Midbrain (tissue), 1 donor: Measurements from ENCODE around the gene TSPAN18.

ENCODE experiments used
- DNase-seq: peaks from one replicate; lab custom pipeline; 2025; lab: John Stamatoyannopoulos, UW

The TSPAN18 gene

DNA sequence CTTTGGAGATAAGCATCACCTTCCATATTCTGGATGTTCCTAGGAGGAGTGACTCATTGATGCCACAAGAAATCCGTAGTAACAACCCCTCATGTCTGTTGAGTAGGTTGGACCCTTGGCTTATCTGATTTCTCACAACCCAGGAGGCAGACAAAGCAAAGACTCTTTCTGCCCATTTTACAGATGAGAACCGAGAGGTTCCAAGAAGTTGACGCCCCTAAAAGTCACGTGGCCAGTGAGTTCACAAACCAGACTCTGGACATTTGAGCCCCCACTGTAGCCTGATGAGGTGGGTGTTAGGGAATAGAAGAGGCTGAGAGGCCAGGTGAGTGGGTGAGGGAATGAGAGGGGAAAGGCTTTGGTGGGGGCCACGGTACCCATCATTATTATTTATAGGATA is 70.3 kb downstream of the TSPAN18 start:
- DNase-seq = no peak

DNA sequence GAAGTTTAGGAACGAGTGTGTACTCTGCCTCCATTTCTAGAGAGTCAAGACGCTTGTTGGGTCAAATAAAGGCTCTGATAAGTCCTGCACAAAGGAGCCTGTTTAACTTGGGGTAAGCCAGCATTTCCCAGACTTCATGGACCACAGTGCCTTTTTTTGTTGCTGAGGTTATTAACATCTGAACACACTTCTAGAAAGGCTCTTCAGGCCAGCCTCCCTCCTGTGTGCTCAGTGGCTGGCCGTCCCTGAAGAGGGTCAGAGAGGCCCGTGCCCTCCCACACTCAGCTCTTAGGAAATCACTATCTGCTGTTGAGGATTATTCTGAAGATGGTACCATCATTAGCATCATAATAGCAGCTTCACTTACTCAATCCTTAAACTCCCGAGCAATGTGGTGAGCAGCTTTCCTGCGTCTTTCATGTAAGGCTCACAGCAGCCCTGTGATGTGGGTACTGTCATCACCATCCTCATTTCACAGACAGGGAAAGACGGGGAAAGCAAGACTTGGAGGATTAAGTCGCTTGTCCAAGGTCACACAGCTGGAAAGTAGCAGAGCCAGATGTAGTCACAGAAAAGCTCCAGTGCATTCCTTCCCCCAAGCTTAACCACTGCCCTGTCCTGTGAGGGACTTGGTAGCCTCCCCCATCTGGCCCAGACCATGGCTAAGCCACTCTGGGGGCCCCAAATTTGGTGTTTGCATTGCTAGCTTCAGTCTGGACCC is 71.3 kb downstream of the TSPAN18 start:
- no peak for DNase-seq

DNA sequence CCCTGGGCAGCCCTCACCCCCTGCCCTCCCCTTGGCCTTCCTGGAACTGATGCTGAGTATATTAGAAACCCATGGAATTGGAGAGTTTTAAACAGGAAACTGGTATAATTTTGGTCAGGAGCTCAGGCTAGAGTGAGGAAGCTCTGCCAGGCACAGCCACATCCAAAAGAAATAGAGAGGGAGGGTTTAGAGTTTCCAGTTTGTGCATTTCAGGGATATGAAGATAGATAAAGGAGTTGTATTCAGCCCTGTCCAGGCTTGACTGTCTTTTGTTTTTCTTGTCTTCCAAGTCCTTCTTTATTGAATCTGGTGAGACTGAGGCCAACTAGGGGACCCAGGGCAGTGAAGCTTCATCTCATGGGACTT is 71.8 kb downstream of the TSPAN18 start:
- no peak for DNase-seq

DNA sequence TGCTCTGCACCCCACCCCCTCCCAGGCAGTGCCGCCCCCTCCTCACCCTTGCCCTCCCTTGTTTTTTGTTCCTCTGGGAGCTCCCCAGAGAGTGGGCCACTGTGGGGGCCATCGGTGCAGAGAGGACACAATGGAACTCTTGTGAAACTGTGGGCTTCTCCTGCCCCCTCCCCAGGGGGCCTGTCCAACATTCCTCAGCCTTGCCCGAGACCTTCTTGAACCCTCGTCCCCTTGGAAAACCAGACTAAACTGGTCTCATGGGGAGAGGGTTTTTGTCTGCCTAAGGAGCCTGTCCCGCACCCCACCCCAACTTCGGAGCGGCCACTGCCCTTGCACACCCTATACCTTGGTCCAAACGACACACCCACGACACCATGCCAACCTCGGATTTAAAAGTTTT is 72.2 kb downstream of the TSPAN18 start:
- no peak for DNase-seq

DNA sequence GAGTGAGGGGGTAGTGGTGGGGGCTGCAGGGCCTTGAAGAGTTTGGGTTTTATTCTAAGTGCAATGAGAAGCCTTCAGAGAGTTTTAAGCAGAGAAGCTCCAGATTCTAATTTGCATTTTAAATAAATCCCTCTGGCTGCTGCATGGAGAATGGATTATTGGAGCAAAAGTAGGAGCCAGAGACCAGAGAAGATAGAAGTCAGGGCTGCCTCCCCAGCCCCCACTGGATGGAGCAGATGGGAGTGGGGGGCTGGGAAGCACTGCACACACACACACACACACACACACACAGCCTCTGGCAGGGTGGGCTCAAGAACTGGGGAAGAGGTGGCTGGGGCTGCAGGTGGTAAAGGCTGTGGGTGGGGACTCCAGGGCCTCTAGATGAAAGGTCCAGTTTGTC is 75.6 kb downstream of the TSPAN18 start:
- no peak for DNase-seq

DNA sequence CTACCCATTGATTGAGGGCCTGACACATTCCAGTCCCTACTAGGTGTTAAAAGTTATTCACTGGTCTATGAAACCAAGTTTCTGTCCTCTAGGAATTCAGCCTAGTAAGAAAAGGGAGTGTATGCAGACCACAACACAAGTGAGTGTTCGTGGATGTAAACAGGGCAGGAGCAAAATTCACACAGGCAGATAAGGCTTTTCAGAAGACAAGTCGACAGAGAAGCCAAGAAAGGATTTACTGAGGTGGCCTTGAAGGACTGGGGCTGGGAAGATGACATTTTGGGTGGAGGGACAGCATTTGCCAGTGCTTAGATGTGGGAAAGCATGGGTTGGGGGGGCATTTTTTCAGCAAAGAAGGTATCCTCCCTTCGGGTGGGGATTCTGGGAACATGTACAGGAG is 76.2 kb downstream of the TSPAN18 start:
- DNase-seq = no peak

DNA sequence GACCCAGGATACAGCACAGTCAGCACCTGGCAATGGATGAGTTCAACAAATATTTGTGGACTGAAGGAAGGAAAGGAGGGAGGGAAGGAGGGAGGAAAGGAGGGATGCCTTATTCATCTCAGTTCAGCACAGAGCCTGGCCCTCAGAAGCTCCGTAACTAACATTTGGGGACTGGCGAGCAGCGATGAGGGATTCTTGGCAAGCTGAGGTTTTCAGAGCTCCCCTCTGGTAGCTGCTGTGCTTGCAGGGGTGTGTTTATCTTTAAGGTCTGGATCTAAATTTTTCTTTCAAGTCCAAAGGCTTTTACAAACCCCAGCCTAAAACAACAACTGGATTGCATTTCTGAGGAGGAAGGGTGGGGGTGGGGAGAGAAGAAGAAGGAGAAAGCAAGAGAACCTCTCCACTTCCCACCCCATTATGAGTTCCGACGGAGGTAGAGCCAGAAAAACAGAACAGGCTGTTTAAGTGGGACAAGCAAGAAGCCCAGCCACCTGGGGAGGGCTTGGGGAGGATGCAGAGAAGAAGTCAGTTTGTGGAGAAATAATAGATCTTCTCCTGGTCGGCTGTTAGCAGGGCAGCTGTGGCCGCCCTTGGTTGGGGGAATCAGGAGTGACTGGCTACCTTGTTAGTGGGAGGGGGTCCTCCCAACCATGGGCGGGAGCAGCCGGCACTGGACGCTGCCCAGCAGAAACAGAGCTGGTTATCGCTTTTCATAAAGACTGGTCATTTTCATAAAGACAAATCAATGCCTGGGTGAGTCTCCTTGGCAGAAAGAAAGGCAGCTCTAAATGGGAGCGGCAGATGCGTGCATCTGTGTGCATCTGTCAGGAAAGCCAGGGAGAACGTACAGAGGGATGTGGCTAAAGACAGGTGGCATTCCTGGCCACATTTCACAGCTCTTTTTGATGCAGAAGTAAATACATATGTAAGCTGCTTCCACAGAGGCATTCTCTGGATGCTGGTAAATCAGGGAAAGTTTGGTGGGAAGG is 78.0 kb downstream of the TSPAN18 start:
- DNase-seq = no peak

DNA sequence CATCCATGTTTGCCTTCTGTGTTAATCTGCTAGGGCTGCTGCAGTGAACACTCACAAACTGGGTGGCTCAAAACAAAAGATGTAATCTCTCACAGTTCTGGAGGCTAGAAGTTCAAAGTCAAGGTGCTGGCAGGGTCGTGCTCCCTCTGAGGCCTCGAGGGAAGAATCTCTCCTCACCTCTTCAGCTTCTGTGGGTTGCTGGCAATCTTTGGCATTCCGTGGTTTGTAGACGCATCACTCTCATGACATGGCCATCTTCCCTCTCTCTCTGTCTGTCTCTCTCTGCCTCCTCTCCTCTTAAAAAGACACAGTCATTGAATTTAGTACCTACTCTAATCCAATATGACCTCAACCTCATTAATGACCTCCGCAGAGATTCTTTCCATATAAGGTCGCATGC is 78.8 kb downstream of the TSPAN18 start:
- no peak for DNase-seq

DNA sequence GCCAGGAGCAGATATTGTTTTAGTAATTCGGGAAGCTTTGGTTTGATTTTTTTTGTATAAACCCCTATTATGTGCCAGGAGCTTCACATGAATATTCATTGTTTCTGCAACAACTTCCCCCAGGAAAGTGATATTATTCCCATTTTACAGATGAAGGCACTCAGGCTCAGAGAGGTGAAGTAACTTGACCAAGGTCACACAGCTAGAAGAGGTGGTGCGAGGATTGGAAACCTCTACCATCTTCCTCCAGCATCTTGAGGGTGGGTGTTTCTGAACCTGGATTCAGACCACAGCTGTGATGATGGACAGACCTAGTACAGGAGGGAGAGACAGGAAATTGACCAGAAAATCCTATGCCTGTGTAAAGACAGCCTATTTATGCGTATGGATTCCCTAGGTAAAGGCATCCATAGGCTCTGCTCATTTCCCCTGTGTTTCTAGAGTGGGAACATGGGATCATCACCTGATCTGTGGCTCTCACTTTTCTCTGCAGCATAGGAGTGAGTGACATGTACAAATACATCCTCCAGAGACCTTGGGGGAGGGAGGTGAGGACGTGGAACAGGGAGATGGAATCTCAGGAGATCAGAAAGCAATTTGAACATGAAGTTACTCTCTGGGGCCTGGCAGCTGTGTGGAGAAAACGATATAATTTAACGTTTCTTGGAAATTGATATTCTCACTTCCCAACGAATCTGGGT is 81.4 kb downstream of the TSPAN18 start:
- DNase-seq = no peak

DNA sequence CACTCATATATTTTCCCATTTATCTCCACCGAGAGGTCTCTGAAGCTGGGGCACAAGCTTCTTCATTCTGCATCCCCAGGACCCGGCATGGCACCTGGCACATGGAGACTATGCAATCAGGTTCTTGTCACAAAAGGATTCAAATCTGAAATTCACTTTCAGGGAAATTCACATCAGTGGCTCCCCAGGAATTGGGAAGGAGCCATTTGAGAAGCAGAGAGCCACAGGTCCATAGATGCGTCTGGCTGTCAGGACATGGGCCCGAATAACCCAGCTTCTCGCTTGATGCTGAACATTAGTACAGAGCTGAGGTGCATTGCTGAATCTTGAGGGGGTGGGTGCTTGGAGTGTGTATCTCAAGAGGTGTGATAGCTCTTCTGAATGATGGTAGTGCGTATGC is 82.5 kb downstream of the TSPAN18 start:
- DNase-seq = no peak

DNA sequence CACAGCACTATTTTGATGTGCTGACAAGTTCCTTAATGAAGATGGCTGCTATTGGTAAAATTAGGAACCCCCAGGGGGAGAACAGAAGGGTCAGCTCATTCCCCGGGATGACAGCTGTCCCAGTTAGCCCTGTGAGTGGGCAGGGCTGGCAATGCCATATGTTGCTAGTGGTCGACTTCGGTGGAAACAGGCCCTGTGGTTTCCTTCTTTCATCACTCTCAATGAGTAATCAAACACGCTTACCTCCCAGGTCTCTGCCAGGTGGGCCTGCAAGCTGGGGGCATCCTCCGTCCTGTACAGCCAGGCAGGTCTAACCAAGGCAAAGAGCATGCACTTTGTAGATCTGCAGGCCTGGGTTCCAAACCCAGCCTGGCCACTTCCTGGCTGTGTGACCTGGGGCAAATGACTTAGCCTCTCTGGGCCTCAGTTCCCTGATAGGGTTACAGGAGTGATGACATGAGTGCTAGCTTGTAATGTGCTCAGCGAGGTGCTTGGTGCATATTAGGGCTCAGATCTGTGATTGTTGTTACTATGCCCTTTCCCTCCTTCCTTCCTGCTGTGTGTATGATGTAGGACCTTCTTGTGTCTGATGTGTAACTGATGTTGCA is 85.2 kb downstream of the TSPAN18 start:
- DNase-seq = no peak

DNA sequence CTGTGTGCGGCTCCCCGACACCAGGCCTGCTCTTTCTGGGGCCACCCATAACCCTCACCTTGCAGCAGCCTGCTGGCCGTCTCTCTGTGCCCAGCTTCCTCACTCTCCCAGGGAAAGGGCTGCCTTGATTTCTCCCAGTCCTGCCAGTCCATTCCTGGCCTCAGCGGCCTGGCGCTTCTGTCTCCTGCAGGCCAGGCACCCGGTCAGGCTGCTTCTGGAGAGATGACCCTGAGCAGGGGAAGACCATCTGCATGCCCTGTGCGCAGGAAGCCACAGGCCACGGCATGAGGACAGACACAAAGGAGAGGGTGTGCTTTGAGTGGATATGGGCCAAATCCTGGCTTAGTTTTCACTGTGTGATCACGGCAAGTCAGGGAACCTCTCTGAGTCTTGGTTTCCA is 86.2 kb downstream of the TSPAN18 start:
- DNase-seq = no peak

DNA sequence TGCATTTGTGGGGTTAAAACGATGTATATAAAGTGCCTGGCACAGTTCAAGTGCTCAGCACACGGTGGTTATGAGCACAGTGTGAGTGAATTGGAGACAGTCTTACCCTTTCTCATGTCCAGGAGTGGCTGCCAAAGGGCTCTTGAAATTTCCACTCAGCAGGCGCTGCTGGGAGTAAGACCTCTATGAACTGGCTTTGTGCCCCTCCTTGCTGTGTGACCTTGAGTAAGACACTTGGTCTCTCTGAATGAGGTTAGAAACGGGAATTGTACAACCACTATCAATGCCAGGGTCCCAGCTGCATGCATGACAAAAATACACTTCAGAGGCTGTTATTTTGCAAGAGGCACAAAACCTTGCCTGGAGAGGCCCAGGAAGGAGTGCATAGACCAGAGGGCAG is 86.6 kb downstream of the TSPAN18 start:
- DNase-seq = no peak

DNA sequence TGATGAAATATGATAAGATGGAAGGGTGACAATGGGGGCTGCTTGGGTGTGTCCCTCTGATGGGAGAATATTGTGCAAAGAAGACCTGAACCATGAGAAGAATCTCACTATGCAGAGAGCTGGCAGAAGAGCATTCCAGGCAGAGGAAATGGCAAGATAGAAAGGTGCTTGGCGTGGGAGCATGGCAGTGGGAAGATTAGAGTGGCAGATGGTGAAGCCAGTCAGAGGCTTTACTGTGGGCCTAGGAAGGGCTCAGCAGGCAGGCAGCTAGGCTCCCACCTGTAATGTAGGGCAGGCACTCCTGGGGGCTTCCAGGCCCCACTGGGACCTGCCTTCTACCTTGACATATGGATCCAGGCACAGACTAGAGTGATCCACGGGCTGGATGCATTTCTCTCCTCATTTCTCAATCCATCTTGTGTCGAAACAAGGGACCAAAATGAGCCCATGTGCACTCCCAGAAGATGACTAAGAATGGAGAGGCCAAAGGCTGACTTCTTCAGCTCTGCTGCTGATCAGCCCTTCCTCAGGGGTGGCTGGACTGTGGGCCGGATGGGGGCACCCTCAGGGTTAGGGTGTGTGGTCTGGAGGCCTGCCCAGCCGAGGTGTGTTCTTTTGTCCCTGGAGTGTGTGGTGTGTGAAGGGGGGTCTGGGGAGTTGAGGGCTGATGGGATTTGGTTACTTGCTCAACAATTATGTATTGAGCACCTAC is 88.3 kb downstream of the TSPAN18 start:
- DNase-seq = no peak

DNA sequence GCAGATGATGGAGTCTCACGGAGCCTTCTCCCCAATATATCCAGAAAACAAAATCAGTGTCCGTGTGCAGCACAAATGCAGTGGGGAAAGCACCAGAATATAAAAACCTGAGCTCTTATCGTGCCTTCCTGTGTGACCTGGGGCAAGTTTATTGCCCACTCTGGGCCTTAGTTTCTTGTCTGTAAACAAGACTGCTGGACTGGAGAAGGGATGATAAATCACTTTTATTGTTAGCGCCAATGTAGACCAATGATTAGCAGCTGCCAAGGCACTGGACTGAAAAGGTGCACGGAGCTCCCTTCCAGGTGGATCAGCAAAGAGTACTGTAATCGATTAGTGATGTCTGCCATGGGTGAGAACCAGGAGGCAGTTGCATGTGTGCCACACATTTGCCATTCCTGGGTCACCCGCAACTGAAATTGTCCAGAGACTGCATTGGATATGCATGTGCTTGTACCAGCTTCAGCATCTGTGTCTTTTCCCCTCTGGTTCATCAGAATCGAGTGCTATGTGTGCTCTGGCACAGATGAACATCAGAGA is 89.2 kb downstream of the TSPAN18 start:
- DNase-seq = no peak

DNA sequence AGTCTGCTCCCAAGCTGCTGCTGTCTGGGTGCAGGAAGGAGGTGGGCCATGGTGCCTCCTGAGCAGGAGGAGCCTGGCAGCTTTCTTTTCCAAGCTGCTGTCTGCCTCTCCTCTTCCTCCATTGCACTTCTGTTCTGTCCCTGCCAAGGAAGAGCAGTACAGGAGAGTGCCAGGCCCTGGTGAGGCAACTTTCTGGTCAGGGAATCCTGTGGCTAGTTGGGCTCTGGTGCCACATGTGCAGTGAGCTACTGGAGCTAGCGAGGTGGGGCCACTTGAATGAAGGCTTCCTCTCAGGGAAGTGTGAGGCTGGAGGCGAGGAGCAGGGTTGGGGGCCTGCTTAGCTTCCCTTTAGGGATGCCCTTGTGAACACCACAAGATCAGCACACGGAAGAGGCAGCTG is 90.0 kb downstream of the TSPAN18 start:
- no peak for DNase-seq

DNA sequence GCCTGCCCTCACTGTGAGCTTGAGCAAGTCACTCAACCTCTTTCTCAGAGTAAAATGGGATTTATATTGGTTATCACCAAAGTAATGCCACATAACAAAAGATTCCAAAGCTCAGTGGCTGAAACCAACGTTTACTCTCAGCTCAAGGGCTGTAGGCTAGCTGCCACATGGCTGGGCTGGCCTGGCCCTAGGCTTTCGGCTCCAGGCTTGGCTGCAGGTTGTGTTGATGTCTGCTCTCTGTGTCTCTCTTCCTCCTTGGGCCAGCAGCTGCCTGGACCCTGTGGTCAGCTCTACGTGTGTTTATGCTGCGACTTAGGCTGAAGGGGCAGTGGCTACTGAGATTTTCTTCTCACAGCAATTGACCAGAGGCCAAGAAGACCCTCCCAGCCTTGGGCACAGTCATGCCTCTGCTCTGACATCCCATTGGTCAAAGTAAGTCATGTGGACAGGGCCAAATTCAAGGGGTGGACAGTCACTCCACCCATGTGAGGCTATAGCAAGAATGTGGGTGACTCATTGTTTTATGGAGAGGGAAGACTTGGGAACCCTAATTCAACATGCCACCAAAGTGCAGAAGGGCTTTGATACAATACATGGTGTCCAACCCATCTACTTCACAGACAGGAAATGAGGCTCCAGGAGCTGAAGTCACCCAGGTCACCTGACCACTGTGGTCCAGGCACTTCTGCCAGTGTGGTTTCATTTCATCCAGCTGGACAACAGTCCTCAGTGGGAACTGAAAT is 90.6 kb downstream of the TSPAN18 start:
- no peak for DNase-seq

DNA sequence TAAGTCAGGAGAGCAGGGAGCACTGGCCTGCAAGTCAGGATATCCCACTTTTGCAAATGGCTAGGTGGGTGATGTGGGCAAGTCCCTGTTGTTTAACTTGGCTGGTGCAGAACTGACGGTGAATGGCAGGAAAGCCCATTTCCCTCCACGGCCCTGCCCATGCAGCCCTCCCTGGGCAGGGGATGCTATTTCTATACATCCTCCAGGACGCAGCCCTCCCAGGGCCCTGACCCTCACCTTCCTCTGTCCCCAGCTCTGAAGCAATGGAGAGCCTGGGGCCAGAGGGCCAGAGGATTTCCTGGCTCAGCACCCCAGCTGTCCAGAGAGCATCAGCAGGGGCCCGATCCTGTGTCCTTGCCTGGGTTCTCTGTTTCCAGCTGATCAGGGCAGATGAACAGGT is 91.3 kb downstream of the TSPAN18 start:
- DNase-seq = no peak

DNA sequence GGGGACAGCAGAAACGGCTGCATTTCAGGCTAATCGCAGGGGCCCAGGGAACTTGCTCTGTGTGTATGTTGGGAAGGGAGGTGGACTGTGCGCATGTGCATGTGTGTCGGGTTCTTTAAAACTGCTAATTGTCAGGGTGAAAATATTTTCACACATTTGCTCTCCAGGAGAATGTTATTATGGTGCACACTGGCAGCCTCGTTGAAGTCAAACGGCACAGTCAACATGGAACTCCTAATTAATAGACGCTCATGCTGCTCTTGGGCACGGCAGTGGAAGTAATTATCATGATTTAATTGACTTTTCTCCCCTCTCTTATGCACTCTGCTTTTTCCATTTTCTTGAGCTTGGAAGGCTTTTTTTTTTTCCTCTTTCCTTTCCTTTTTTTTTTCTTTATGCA is 92.6 kb downstream of the TSPAN18 start:
- no peak for DNase-seq

DNA sequence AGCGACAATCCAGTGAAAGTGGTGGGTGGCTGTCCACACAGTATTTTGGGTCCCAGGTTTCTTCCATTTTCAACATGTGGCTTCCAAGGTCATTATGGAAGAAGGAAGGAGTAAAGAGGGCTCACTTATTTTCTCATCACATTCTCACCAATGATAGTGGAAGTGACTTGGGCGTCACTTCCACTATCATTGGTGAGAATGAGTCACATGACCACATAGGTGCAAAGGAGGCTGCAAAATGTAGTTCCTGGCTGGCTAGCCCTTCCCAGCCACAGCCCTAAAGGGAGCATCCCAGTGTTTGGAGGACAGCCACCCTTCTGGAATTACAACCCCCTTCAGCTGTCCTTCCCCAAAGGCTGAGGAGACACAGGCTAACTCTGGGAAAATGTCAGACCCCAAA is 95.6 kb downstream of the TSPAN18 start:
- no peak for DNase-seq

DNA sequence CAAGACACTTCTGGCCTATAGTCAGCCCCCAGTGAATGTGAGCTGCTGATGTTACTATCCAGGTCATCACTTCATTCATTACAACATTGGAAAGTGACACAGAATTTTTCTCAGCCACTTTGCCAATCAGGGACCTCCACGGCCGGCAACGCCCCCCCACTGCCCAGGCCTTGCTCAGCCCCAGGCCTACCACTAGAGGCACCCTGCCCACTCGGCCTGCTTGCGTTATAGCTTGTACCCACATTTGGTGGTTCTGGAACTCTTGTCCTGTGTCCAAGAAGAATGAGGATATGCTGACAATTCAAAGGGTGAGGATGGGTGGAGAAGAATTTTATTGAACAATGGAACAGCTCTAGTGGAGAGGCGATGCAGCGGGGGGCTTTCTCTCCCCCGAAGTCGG is 96.2 kb downstream of the TSPAN18 start:
- no peak for DNase-seq
